Adrenal gland (tissue), 12 donors: ENCODE data around the gene PSMA8. TPM values are rescaled to one million over a fixed set of nuclear protein-coding genes. Genes with fewer than 3 reads are reported as not detected.

Source experiments
- DNase-seq, 7 donors: peaks; one replicate each; pipeline ENCODE4 v3.0.0-alpha.2; 2019 to 2020
- H3K27ac ChIP-seq, 5 donors: fragments of 200-600 bp; sonication (generic) in 4 of 5; 1 replicate in 3 of 5; 2 replicates in 2 of 5; pipeline versions ENCODE4 v1.5.1 to v1.8.0; 2016 to 2020; ENCODE audit warnings: mild to moderate bottlenecking in 1 of 5
- H3K27me3 ChIP-seq: fragments of 200-600 bp; 2 replicates; pipeline ENCODE4 v1.8.0; 2021
- H3K36me3 ChIP-seq, 2 donors: fragments of 200-600 bp; replicated peaks in 1 of 2; 1 replicate in 1 of 2; 2 replicates in 1 of 2; pipeline versions ENCODE4 v1.5.1 to v1.8.0; 2018 to 2022
- H3K4me1 ChIP-seq, 2 donors: fragments of 200-600 bp; replicated peaks in 1 of 2; 1 replicate in 1 of 2; 2 replicates in 1 of 2; pipeline versions ENCODE4 v1.5.1 to v1.8.0; 2018 to 2021
- H3K4me3 ChIP-seq, 4 donors: fragments of 200-600 bp; sonication (generic) in 3 of 4; one replicate each; pipeline ENCODE4 v1.5.1; 2016 to 2018
- H3K9me3 ChIP-seq, 3 donors: fragments of 200-600 bp; sonication (generic) in 1 of 3; replicated peaks in 1 of 3; 1 replicate in 2 of 3; 2 replicates in 1 of 3; pipeline versions ENCODE4 v1.5.1 to v1.8.0; 2016 to 2021
- CTCF ChIP-seq, 6 experiments: fragments of 450-650 bp in 4 of 6; fragments of 200-600 bp in 2 of 6; sonication (generic) in 1 of 6; IDR thresholded peaks; 1 replicate in 5 of 6; 2 replicates in 1 of 6; pipeline versions ENCODE4 v1.5.1 to v1.8.0; 2016 to 2021; ENCODE audit warnings: antibody characterized with exemption in 6 of 6, mild to moderate bottlenecking in 2 of 6, moderate library complexity in 1 of 6
- POLR2A ChIP-seq, 2 donors: fragments of 450-650 bp; IDR thresholded peaks; one replicate each; pipeline ENCODE4 v1.6.1; 2017; ENCODE audit warnings: antibody characterized with exemption in 2 of 2, mild to moderate bottlenecking in 2 of 2, moderate library complexity in 1 of 2
- WGBS, 4 donors: extraction: QIAGEN DNeasy Blood & Tissue Kit in 2 of 4; methylation state at CpG; one replicate each; pipeline versions ENCODE4 v1.1.5 to v1.1.7; 2013 to 2017; 5-methylcytosine and 5-hydroxymethylcytosine counted together
- intact Hi-C, 2 donors: fragments of 100-400 bp; cut with DNase I; formaldehyde crosslinking; loops; one replicate each; pipeline versions ENCODE4 v1.14.1 to v1.15.0; 2022 to 2023
- polyA plus RNA-seq, 3 donors: library from polyadenylated mRNA; stranded (reverse); fragments of 200-250 nt in 2 of 3; fragments of 350-450 nt in 1 of 3; fragmentation: Illumina TruSeq in 1 of 3; extraction: RNeasy Lipid Tissue Mini Kit (QIAGEN cat#74804) in 1 of 3; gene quantifications; one replicate each; pipeline ENCODE4 v1.2.3, GENCODE V29; 2013 to 2014
- total RNA-seq, 9 donors: library from RNA; depleted of rRNA in 4 of 9; stranded (reverse); fragments of >200 nt in 4 of 9; fragments of 120-200 nt in 1 of 9; fragmentation: NEBNext Ultra II Directional in 1 of 9; extraction: Animal tissue kit (Norgen Biotek cat#: 25700) in 1 of 9; gene quantifications; one replicate each; pipeline versions ENCODE4 v1.1.0 to v1.2.4, GENCODE V29; 2013 to 2023
- donor health status: healthy with polysubstance abuse.
- donor health status: Bipolar disorder and iron deficiency.
- donor health status: DM: yes; HTN: yes; CAD: no.
- donor health status: DM: no; HTN: no; CAD: no.
- donor health status: DM: no; HTN: no; CAD: no.
- donor health status: DM: yes; HTN: yes; CAD: no.

The PSMA8 gene
- total and polyA plus RNA-seq, 12 donors, result 0.07 to 0.36 (median 0.22) TPM; not detected in 7

GRCh38 chr18:26134107-26134506, 438 bp downstream of the PSMA8 start:
- H3K27ac ChIP-seq, result no peak overlapping the region
- no peaks in the 10 kb centered on the region for H3K9me3 ChIP-seq
- H3K4me3 ChIP-seq, result peak overlapping the region in 1 of 4 donors; percentile 25
- H3K27me3 ChIP-seq, result no peaks in the 10 kb centered on the region
- intact Hi-C loops, result no loop called here
- DNase-seq, result no peak
- H3K36me3 ChIP-seq, result no peaks in the 10 kb centered on the region
- no peak for TF ChIP-seq POLR2A (IDR thresholded peaks at IDR 0.05)
- no peaks in the 10 kb centered on the region for H3K4me1 ChIP-seq
- 84 to 88% (median 86%) methylated on average over 6 of the region's 6 CpGs for WGBS, 4 donors

- H3K9me3 ChIP-seq, result no peaks in the 10 kb centered on the region
Measured at GRCh38 chr18:26135548-26135947, 1.9 kb downstream of the PSMA8 start.

GRCh38 chr18:26157326-26157725, 23.7 kb downstream of the PSMA8 start:
- Histone ChIP-seq H3K36me3 (no peaks in the 10 kb centered on the region), H3K27ac (no peak overlapping the region), H3K27me3 (no peaks in the 10 kb centered on the region), H3K9me3 (no peaks in the 10 kb centered on the region), H3K4me3 (no peak overlapping the region), H3K4me1 (no peaks in the 10 kb centered on the region)
- WGBS, 4 donors, result 59 to 72% (median 68%) methylated on average over 3 of the region's 3 CpGs
- intact Hi-C loops, result no loop called here
- DNase-seq, result no peak
- TF ChIP-seq POLR2A (IDR thresholded peaks at IDR 0.05), result no peak
- no peak for TF ChIP-seq CTCF (IDR thresholded peaks at IDR 0.05)

More at GRCh38 chr18:26135548-26135947, 1.9 kb downstream of the PSMA8 start:
- DNase-seq, result no peak
- no peaks in the 10 kb centered on the region for H3K4me1 ChIP-seq
- no peak overlapping the region for H3K27ac ChIP-seq
- 90 to 97% (median 91%) methylated on average over 1 of the region's 1 CpG for WGBS, 4 donors
- no peaks in the 10 kb centered on the region for H3K36me3 ChIP-seq
- intact Hi-C loops, result no loop called here
- H3K4me3 ChIP-seq, result no peak overlapping the region
- TF ChIP-seq POLR2A (IDR thresholded peaks at IDR 0.05), result no peak
- TF ChIP-seq CTCF (IDR thresholded peaks at IDR 0.05), result no peak
- no peaks in the 10 kb centered on the region for H3K27me3 ChIP-seq

GRCh38 chr18:26159353-26159752, 25.7 kb downstream of the PSMA8 start:
- Histone ChIP-seq H3K9me3 (no peaks in the 10 kb centered on the region), H3K4me1 (no peaks in the 10 kb centered on the region)

More at GRCh38 chr18:26159353-26159752, 25.7 kb downstream of the PSMA8 start:
- TF ChIP-seq CTCF (IDR thresholded peaks at IDR 0.05) (peak in 2 of 6 experiments; percentile 26 to 35), POLR2A (IDR thresholded peaks at IDR 0.05) (no peak)
- no peaks in the 10 kb centered on the region for H3K27me3 ChIP-seq
- no peaks in the 10 kb centered on the region for H3K36me3 ChIP-seq
- H3K27ac ChIP-seq, result no peak overlapping the region
- no peak for DNase-seq
- intact Hi-C loops, result no loop called here
- WGBS, 4 donors, result 43 to 58% (median 54%) methylated on average over 3 of the region's 3 CpGs
- no peak overlapping the region for H3K4me3 ChIP-seq
